LoVo (cell line): ENCODE data around the gene GFOD2.
"Not testable (repeated sequence)": the region's sequence is repeated elsewhere in the genome, so short reads cannot be mapped to it uniquely, and the experiment has no call there.

ENCODE experiments used
- DNase-seq: peaks from one replicate; pipeline ENCODE4 v3.0.0-alpha.2; 2016; ENCODE audit warnings: low spot score

The GFOD2 gene

DNA sequence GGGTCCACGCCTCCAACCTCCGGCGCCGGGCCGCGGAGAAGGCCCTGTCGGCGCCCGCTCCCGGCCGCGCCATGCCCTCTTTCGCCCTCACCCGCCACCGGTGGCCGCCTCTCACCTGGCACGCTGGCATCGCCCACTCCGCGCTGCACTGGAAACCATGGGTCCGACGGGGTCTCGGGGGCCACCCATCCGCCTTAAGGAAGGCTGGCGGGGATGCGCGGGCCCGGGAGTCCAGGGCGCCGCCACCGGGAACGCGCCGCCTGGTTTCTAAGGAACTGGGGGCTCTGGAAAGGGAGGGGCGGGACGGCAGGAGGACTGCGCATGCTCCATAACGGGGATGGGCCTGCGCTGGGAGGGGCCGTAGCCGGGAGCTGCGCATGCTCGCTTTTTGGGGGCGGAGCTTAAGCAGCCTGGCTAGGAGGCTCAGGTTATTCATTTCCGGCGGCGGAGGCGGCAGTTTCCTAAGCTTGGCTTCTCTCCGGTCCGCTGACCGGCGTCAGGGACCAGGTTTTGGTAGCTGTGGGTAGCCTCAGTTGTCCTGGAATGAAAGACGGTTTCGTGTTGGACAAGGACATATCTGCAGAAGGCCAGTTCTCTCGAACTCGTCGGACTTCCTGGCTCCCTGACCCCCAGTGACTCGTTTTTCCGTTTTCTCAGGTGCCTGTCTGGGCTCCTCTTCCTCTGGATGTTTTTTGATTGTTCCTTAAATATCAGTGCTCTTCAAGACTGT, at the start of gene GFOD2:
Gene GFOD2 (minus strand): TSS at position 269 of the 730 bp plus-strand sequence. CDS start 33,601 bp downstream, outside the sequence.
- DNase-seq = peak; percentile 95

GRCh38 chr16:67767953-67768352, 48.8 kb upstream of the GFOD2 start:
- no peak for DNase-seq

DNA sequence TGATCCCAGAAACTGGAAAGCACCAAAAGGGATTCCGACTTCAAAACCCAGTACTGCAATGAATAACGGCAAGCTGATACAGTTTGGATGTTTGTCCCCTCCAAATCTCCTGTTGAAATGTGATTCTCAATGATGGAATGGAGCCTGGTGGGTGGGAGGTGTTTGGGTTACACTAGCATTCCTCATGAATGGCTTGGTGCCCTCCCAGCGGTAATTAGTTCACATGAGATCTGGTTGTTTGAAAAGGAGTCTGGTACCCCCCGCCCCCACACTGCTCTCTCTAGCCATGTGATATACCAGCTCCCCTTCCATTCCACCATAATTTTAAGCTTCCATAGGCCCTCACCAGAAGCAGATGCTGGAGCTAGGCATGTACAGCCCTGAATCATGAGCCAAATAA, 47.2 kb upstream of the GFOD2 start:
- DNase-seq = no peak

GRCh38 chr16:67764158-67764667, 45.1 kb upstream of the GFOD2 start:
- no peak for DNase-seq

- DNase-seq = no peak
These were observed 44.0 kb upstream of the GFOD2 start for GRCh38 chr16:67763066-67763465.

DNA sequence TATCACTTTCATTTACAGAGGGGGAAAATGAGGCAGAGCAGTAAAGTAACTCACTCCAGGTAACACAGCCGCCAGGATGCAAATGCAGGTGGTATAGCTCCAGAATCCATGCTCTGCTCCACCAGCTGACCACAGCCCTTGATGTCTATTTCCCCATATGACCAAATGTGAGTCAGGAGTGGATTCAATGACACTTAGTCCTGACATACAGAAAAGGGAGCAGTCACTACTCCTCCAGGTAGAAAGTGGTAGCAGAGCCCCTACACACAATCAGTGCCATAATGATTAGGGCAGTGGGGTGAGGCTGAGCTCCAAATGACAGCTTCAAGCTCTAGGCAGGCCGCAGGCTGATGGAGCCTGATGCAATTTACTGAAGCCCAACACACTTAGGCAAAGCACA, 43.3 kb upstream of the GFOD2 start:
- no peak for DNase-seq

DNA sequence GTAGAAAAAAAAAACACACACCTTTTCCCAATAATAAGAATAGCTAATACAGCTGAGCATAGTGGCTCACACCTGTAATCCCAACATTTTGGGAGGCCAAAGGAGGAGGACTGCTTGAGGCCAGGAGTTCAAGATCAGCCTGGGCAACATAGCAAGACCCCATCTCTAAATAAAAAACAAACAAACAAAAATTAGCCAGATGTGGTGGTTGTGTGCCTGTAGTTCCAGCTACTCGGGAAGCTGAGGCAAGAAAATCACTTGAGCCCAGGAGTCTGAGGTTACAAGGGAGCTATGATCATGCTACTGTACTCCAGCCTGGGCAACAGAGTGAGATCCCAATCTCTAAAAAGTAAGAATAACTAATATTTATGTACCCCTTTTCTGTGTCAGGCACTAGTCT, 42.8 kb upstream of the GFOD2 start:
- no peak for DNase-seq

GRCh38 chr16:67760956-67761230, 41.8 kb upstream of the GFOD2 start:
- no peak for DNase-seq

DNA sequence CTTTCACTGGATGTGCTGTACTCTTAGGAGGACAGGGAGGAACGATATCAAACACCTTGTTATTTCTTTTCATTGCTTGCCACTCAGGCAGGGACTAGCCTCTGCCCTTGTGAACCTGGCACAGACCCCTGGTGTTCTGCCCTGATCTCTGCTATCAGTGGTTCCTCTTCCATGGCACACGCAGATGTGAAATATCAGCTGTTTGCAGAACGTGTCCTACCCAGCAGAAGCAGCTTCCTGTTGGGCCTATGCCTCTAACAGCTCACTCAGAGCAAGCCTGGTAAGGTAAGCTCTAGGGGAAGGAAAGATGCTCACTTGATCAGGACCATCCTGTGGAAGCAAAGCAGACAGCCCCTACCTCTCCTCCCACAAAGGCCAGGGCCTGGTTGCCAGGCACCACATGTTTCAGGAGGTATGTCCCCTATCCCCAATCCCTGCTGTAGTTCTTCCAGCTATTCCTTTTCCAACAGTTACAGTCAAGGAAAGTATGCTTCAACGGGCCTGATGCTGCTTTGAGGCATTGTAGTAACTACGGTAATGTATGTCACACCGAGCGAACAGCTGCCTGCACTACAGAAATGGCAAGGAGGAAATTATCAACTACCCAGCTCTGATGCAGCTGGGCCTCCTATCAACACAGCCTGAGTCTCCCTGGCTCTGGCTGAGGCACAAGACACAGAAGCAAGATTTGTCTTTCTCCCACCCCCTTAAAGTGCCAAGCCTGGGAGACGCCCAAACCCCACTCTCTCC, 41.3 kb upstream of the GFOD2 start:
- DNase-seq = no peak

DNA sequence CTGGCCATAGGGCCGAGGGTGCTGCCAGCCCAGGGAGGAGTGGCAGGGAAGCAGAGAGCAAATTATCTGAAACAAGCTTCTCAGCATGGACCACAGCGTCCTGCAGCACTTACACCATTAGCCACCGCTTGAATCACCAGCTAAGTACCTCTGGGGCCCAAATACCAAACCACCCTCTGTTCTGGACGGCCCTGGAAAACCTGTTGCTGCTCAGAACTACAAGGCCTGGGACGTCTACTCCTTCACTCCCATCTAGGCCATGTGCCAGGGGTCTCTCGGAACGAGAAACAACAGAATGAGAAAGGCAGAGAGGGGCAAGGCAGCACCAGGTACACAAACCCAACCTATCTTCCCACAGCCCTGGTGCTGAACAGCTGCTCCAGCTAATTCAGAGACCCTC, 39.9 kb upstream of the GFOD2 start:
- DNase-seq = no peak

- no peak for DNase-seq
These were observed 38.9 kb upstream of the GFOD2 start for GRCh38 chr16:67758006-67758405.

DNA sequence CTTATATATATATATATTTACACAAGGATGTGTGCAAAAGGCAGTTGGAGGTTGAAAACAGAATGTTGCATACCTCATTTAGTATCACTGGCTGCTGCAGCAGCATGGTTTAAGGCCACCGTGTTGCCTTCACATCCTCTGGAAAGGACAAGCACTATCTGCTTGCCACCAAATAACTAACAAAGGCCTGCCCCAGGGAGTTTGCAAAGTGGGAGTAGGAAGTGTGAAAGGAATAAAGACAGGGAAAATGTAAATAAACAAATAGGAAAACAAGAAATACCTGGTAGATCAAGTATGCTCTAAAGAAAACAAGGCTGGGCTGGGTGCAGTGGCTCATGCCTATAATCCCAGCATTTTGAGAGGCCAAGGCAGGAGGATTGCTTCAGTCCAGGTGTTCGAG, 33.5 kb upstream of the GFOD2 start:
- DNase-seq = no peak

GRCh38 chr16:67751331-67751730, 32.2 kb upstream of the GFOD2 start:
- DNase-seq = not testable (repeated sequence)

DNA sequence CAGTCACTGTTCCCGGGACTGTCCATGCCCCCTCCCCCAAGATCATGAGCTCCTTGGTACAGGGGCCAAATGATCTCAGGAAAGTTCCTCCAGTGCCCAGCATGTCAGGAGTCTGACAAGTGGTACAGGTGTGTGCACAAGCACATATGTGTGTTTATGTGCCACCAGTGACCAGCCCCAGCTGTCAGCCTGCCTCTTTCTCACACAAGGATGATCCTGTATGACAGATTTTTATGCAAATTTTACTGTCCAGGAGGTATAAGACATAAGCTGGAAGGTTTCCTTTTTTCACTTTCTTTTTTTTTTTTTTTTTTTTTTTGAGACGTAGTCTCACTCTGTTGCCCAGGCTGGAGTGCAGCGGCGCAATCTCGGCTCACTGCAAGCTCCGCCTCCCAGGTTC, 31.4 kb upstream of the GFOD2 start:
- no peak for DNase-seq

- no peak for DNase-seq
These were observed 30.4 kb upstream of the GFOD2 start for GRCh38 chr16:67749436-67750078.

GRCh38 chr16:67748834-67749233, 29.7 kb upstream of the GFOD2 start:
- DNase-seq = no peak

- no peak for DNase-seq
These were observed 27.7 kb upstream of the GFOD2 start for GRCh38 chr16:67746846-67747245.

DNA sequence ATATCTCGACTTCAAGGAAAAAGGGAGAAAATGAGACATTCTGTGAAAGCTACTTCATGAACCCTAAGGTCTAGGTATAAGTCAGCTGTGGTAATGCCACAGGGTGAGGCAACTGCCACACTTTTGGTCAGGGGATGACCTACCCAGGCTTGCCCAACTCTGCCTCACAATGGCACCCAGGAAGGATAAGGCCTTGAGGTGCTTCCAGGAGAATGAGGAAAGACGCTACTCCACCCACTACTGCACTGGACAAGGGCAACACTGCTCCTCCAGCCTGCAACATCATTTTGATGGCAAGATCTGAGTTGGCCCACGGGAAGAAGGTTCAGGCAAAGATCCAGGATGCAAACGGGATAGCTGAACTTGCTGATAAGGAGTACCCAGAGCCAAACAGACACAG, 22.0 kb upstream of the GFOD2 start:
- DNase-seq = no peak

GRCh38 chr16:67740391-67740790, 21.3 kb upstream of the GFOD2 start:
- no peak for DNase-seq

- DNase-seq = no peak
These were observed 17.7 kb upstream of the GFOD2 start for GRCh38 chr16:67736858-67737257.

- no peak for DNase-seq
These were observed 15.7 kb upstream of the GFOD2 start for GRCh38 chr16:67734731-67735201.

- DNase-seq = no peak
These were observed 14.8 kb upstream of the GFOD2 start for GRCh38 chr16:67733734-67734470.
